ENCODE measurements around the gene RASSF3.

DNA sequence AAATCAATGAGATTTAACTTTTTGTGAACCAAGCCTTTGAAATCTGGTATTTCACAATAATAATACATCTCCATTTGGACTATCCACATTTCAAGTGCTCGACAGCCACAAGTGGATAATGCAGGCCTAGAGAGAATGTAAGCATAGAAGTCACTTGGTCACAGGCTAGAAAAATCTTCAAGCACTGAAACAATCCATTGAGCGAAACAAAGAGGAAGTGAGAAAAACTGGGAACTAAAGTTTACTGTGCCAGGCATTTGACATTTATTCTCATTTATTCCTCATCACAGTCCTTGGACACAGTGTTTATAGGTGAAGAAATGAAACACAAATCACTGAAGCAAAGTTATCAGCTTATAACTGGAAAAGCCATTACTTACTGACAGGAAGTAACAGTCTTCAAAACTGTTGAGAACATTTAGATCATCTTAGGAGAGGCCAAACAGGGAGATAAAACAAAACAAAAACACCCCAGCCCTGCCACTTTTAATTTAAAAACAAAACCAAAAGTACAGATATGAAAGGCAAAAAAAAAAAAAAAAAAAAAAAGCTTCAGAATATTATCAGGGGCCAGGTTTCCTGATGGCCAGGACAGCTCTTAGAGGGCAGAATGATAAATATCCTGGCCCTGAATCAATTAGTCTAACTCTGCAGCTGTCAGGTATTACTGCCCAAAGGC is 119.8 kb downstream of the RASSF3 start:
- TF ChIP-seq, protein P1, sequence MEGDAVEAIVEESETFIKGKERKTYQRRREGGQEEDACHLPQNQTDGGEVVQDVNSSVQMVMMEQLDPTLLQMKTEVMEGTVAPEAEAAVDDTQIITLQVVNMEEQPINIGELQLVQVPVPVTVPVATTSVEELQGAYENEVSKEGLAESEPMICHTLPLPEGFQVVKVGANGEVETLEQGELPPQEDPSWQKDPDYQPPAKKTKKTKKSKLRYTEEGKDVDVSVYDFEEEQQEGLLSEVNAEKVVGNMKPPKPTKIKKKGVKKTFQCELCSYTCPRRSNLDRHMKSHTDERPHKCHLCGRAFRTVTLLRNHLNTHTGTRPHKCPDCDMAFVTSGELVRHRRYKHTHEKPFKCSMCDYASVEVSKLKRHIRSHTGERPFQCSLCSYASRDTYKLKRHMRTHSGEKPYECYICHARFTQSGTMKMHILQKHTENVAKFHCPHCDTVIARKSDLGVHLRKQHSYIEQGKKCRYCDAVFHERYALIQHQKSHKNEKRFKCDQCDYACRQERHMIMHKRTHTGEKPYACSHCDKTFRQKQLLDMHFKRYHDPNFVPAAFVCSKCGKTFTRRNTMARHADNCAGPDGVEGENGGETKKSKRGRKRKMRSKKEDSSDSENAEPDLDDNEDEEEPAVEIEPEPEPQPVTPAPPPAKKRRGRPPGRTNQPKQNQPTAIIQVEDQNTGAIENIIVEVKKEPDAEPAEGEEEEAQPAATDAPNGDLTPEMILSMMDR (IDR thresholded peaks at IDR 0.05) = no peak
- no peak for TF ChIP-seq POLR2A (IDR thresholded peaks at IDR 0.05)
